ENCODE data around the gene SAMD9.

GRCh38 chr7:93115796-93116195, 2.0 kb downstream of the SAMD9 start:
- no peak for TF ChIP-seq CTCF (IDR thresholded peaks at IDR 0.05)
- TF ChIP-seq MAFK (IDR thresholded peaks at IDR 0.05; ENCODE audit: partially characterized antibody), result no peak
- no peak for TF ChIP-seq MYC (IDR thresholded peaks at IDR 0.05; ENCODE audit: borderline replicate concordance, low read length)
- TF ChIP-seq EP300 (IDR thresholded peaks at IDR 0.05), result no peak
- no peak for TF ChIP-seq ZNF302 (CRISPR knock-in tag; IDR thresholded peaks at IDR 0.05)
- no peak for TF ChIP-seq CHD2 (IDR thresholded peaks at IDR 0.05; ENCODE audit: low read length, partially characterized antibody)
- TF ChIP-seq CEBPB (IDR thresholded peaks at IDR 0.05), result no peak
- no peak for TF ChIP-seq REST (IDR thresholded peaks at IDR 0.05)
- no peak for TF ChIP-seq SREBF2 (IDR thresholded peaks at IDR 0.05)
- no peak for TF ChIP-seq POLR2A (IDR thresholded peaks at IDR 0.05; ENCODE audit: low read length)
- no peak for TF ChIP-seq SMC3 (IDR thresholded peaks at IDR 0.05)
- TF ChIP-seq MAX (IDR thresholded peaks at IDR 0.05), result no peak
- TF ChIP-seq ELK1 (IDR thresholded peaks at IDR 0.05; ENCODE audit: low read depth, low read length), result no peak

Measured in A549 (cell line).